ENCODE data around the gene GAGE10.
"Not testable (repeated sequence)": the region's sequence is repeated elsewhere in the genome, so short reads cannot be mapped to it uniquely, and the experiment has no call there.

DNA sequence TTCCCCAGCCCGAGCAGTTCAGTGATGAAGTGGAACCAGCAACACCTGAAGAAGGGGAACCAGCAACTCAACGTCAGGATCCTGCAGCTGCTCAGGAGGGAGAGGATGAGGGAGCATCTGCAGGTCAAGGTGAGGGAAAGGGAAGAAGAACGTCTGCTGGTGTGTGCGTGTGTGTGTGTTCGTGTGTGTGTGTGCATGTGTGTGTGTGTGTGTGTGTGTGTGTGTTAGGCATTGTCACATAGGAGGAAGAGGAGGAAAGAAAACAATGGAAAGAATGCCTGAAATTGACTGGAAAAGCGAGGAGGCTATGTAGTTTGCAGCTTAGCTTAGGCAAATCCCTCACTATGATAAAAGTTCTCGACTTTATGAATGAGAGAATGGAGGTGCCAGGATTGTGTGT is 20.3 kb downstream of the GAGE10 start:
- TF ChIP-seq, protein P1, sequence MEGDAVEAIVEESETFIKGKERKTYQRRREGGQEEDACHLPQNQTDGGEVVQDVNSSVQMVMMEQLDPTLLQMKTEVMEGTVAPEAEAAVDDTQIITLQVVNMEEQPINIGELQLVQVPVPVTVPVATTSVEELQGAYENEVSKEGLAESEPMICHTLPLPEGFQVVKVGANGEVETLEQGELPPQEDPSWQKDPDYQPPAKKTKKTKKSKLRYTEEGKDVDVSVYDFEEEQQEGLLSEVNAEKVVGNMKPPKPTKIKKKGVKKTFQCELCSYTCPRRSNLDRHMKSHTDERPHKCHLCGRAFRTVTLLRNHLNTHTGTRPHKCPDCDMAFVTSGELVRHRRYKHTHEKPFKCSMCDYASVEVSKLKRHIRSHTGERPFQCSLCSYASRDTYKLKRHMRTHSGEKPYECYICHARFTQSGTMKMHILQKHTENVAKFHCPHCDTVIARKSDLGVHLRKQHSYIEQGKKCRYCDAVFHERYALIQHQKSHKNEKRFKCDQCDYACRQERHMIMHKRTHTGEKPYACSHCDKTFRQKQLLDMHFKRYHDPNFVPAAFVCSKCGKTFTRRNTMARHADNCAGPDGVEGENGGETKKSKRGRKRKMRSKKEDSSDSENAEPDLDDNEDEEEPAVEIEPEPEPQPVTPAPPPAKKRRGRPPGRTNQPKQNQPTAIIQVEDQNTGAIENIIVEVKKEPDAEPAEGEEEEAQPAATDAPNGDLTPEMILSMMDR (IDR thresholded peaks at IDR 0.05): not testable (repeated sequence)
- TF ChIP-seq POLR2A (IDR thresholded peaks at IDR 0.05): not testable (repeated sequence)

Measured in heart left ventricle (tissue), 13 donors.